ENCODE measurements around the gene RPA1.

- TF ChIP-seq CTCF (IDR thresholded peaks at IDR 0.05) (no peak), POLR2A (IDR thresholded peaks at IDR 0.05) (no peak), POLR2AphosphoS5 (IDR thresholded peaks at IDR 0.05) (no peak), EP300 (IDR thresholded peaks at IDR 0.05) (no peak)
Measured at GRCh38 chr17:1913702-1914101, 83.9 kb downstream of the RPA1 start.
